ENCODE results near the gene MRPS35. TPM values are rescaled to one million over a fixed set of nuclear protein-coding genes. Genes with fewer than 3 reads are reported as not detected.

MRPS35 gene
- total RNA-seq, 1 experiment from 2014 or later = 117 TPM

GRCh38 chr12:27787559-27787958 is 76.9 kb downstream of the MRPS35 start:
- H3K4me2 ChIP-seq (ENCODE audit: low read length) = no peak overlapping the region
- TF ChIP-seq CTCF (conservative IDR thresholded peaks at IDR 0.05; ENCODE audit: low read depth, low read length) (no peak), EZH2 (IDR thresholded peaks at IDR 0.05; ENCODE audit: low read length, unreplicated experiment) (no peak), EZH2phosphoT487 (IDR thresholded peaks at IDR 0.05; ENCODE audit: borderline replicate concordance, low read length) (no peak)
- H3F3A ChIP-seq (ENCODE audit: low read length, unreplicated experiment) = peaks cover 10% of the 10 kb centered on the region
- H3K9me3 ChIP-seq (ENCODE audit: low read length) = no peaks in the 10 kb centered on the region
- intact Hi-C loops (cut with micrococcal nuclease) = no loop called here
- peak overlapping the region; percentile 78; the same call in 1 of the 2 replicates for H3K27ac ChIP-seq (ENCODE audit: low read length)
- no peak overlapping the region for H3K4me3 ChIP-seq (ENCODE audit: low read length)
- peaks cover 85% of the 10 kb centered on the region for H3K79me2 ChIP-seq (ENCODE audit: low read length)
- no peak overlapping the region for H2AFZ ChIP-seq (ENCODE audit: low read length)
- H3K9ac ChIP-seq (ENCODE audit: low read length) = no peak overlapping the region
- DNase-seq = no peak
- H4K20me1 ChIP-seq (ENCODE audit: low read length) = no peaks in the 10 kb centered on the region
- H3K4me1 ChIP-seq (ENCODE audit: insufficient read depth, low read length) = peaks cover 34% of the 10 kb centered on the region
- no peaks in the 10 kb centered on the region for H3K27me3 ChIP-seq (ENCODE audit: low read length)
- ChIA-PET POLR2A (ENCODE audit: unreplicated experiment) (no interaction called here), CTCF (no interaction called here)
- no peaks in the 10 kb centered on the region for H3K9me2 ChIP-seq (replicated peaks; ENCODE audit: low read length)
- no peak for ATAC-seq
- peaks cover 30% of the 10 kb centered on the region for H3K36me3 ChIP-seq (ENCODE audit: low read depth, low read length)
- no TSS peak for BruUV-seq (replicated peaks)

GRCh38 chr12:27790179-27790578 is 79.5 kb downstream of the MRPS35 start:
- DNase-seq (no peak), ATAC-seq (no peak)
- no peak overlapping the region for H3K4me3 ChIP-seq (ENCODE audit: low read length)
- peaks cover 23% of the 10 kb centered on the region for H3K4me1 ChIP-seq (ENCODE audit: insufficient read depth, low read length)
- no peaks in the 10 kb centered on the region for H4K20me1 ChIP-seq (ENCODE audit: low read length)
- H3K27ac ChIP-seq (ENCODE audit: low read length) = no peak overlapping the region
- peaks cover 4% of the 10 kb centered on the region for H3F3A ChIP-seq (ENCODE audit: low read length, unreplicated experiment)
- no peaks in the 10 kb centered on the region for H3K27me3 ChIP-seq (ENCODE audit: low read length)
- TF ChIP-seq EZH2 (IDR thresholded peaks at IDR 0.05; ENCODE audit: low read length, unreplicated experiment) (no peak), EZH2phosphoT487 (IDR thresholded peaks at IDR 0.05; ENCODE audit: borderline replicate concordance, low read length) (no peak), CTCF (conservative IDR thresholded peaks at IDR 0.05; ENCODE audit: low read depth, low read length) (no peak)
- H3K79me2 ChIP-seq (ENCODE audit: low read length) = peaks cover 59% of the 10 kb centered on the region
- peaks cover 48% of the 10 kb centered on the region for H3K36me3 ChIP-seq (ENCODE audit: low read depth, low read length)
- intact Hi-C loops (cut with micrococcal nuclease) = no loop called here
- H3K9me3 ChIP-seq (ENCODE audit: low read length) = no peaks in the 10 kb centered on the region
- no peaks in the 10 kb centered on the region for H3K9me2 ChIP-seq (replicated peaks; ENCODE audit: low read length)
- H2AFZ ChIP-seq (ENCODE audit: low read length) = no peak overlapping the region
- BruUV-seq (replicated peaks) = no TSS peak
- CTCF ChIA-PET = no interaction called here
- POLR2A ChIA-PET (ENCODE audit: unreplicated experiment) = interaction anchor here (0.6 kb wide), 1 partner anchor 58 kb away, joined by 3 read pairs; no protein-coding TSS in a partner anchor
- H3K4me2 ChIP-seq (ENCODE audit: low read length) = no peak overlapping the region
- no peak overlapping the region for H3K9ac ChIP-seq (ENCODE audit: low read length)

GRCh38 chr12:27794818-27795584 is 84.4 kb downstream of the MRPS35 start:
- H3K9me2 ChIP-seq (replicated peaks; ENCODE audit: low read length) = no peaks in the 10 kb centered on the region
- DNase-seq = no peak
- POLR2A ChIA-PET (ENCODE audit: unreplicated experiment) = no interaction called here
- intact Hi-C loops (cut with micrococcal nuclease) = no loop called here
- H3K79me2 ChIP-seq (ENCODE audit: low read length) = peaks cover 19% of the 10 kb centered on the region
- no peaks in the 10 kb centered on the region for H3K9me3 ChIP-seq (ENCODE audit: low read length)
- BruUV-seq (replicated peaks) = no TSS peak
- H4K20me1 ChIP-seq (ENCODE audit: low read length) = no peaks in the 10 kb centered on the region
- no peak overlapping the region for H3K4me3 ChIP-seq (ENCODE audit: low read length)
- no peaks in the 10 kb centered on the region for H3K4me1 ChIP-seq (ENCODE audit: insufficient read depth, low read length)
- CTCF ChIA-PET = interaction anchor here (0.7 kb wide), 1 partner anchor 130 kb away, joined by 3 read pairs; no protein-coding TSS in a partner anchor
- no peak overlapping the region for H3K9ac ChIP-seq (ENCODE audit: low read length)
- no peak overlapping the region for H2AFZ ChIP-seq (ENCODE audit: low read length)
- H3K36me3 ChIP-seq (ENCODE audit: low read depth, low read length) = peaks cover 68% of the 10 kb centered on the region
- no peak overlapping the region for H3K27ac ChIP-seq (ENCODE audit: low read length)
- TF ChIP-seq EZH2phosphoT487 (IDR thresholded peaks at IDR 0.05; ENCODE audit: borderline replicate concordance, low read length) (no peak), CTCF (conservative IDR thresholded peaks at IDR 0.05; ENCODE audit: low read depth, low read length) (no peak), EZH2 (IDR thresholded peaks at IDR 0.05; ENCODE audit: low read length, unreplicated experiment) (no peak)
- H3F3A ChIP-seq (ENCODE audit: low read length, unreplicated experiment) = no peaks in the 10 kb centered on the region
- no peaks in the 10 kb centered on the region for H3K27me3 ChIP-seq (ENCODE audit: low read length)
- H3K4me2 ChIP-seq (ENCODE audit: low read length) = no peak overlapping the region
- ATAC-seq = 0 out of 2 replicates have a peak, but pooled peaks have one; percentile 32
